ENCODE measurements around the gene FRAT2. TPM values are rescaled to one million over a fixed set of nuclear protein-coding genes. Genes with fewer than 3 reads are reported as not detected.

The FRAT2 gene
- total and polyA plus RNA-seq, 2 of the 13 experiments (the other 11 are each of a cell fraction or from before 2014, with no cell fraction given): 7.2 to 14.1 TPM

DNA sequence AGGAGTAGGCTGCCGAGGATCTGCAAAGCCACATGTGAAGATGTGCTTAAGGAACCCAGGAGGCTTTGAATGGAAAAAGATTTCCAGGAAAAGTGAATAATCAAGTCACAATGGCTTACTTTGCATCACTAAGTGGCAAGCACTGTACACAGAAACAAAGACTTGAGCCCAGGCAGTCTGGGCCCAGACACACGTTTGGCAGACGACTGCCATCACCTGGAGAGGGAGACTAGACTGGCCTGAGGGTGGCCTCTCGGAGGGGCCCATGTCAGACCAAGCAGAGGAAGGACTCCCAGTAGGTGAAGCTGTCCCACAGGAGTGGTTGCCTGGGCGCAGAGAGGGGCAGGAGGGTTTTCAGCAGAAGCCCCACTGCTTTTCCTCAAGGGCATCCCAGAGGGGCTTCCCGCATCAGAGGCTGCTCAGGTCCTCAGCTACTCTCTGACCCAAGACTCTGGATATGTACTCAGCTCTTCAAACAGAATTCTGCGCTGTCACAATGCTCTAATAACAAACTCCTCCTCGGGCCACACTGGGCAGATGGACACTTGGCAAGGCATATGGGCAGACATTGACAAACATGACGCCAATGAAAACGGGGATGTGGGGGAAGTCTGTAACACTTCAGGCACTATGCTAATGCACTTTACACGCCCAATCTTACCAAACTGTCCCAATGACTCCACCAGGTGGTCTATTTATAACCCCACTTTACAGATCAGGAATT lies 27.9 kb upstream of the FRAT2 start:
- Histone ChIP-seq H3K4me3 (replicated peaks in 1 of 3; ENCODE audit: insufficient read depth in 1 of 3, low read depth in 2 of 3, low read length in 3 of 3) (no peak overlapping the region), H3K79me2 (ENCODE audit: insufficient read depth, low read length) (no peaks in the 10 kb centered on the region), H3K9me3 (ENCODE audit: low read length) (no peaks in the 10 kb centered on the region), H3K36me3 (replicated peaks in 1 of 2; ENCODE audit: control insufficient read depth in 1 of 2, insufficient read depth in 2 of 2, low read length in 2 of 2) (peaks cover 35 to 72% of the 10 kb centered on the region in 2 experiments), H3K9ac (ENCODE audit: insufficient read depth, low read depth, low read length) (no peak overlapping the region), H3K4me1 (ENCODE audit: insufficient read depth, low read length) (no peaks in the 10 kb centered on the region), H2AFZ (ENCODE audit: low read length) (no peak overlapping the region), H3K27me3 (ENCODE audit: control insufficient read depth in 1 of 2, insufficient read depth in 2 of 2, low read length in 2 of 2) (no peaks in the 10 kb centered on the region), H3K27ac (ENCODE audit: extremely low read length, insufficient read depth, low read length) (no peak overlapping the region), H3K4me2 (ENCODE audit: low read depth, low read length) (no peak overlapping the region), H4K20me1 (ENCODE audit: insufficient read depth, low read length) (no peaks in the 10 kb centered on the region)
- DNase-seq (ENCODE audit: low spot score): no peak
- in situ Hi-C loops (cut with HindIII; ENCODE audit: extremely low pct_ligation_motif_present, low pct_unique_long_range_greater_than_20kb) (no loop called here), intact Hi-C loops (cut with micrococcal nuclease; ENCODE audit: unreplicated experiment) (no loop called here)
- TF ChIP-seq TARDBP (CRISPR knock-in tag; IDR thresholded peaks at IDR 0.05) (no peak), REXO4 (CRISPR knock-in tag; IDR thresholded peaks at IDR 0.05; ENCODE audit: borderline replicate concordance) (no peak), ZNF850 (CRISPR knock-in tag; conservative IDR thresholded peaks at IDR 0.05) (no peak), ZNF460 (CRISPR knock-in tag; IDR thresholded peaks at IDR 0.05; ENCODE audit: borderline replicate concordance) (no peak), RNF219 (CRISPR knock-in tag; IDR thresholded peaks at IDR 0.05) (no peak), ZNF225 (CRISPR knock-in tag; IDR thresholded peaks at IDR 0.05) (no peak), ZFP36 (IDR thresholded peaks at IDR 0.05; ENCODE audit: borderline replicate concordance, low read depth, low read length, partially characterized antibody) (no peak), ZNF678 (CRISPR knock-in tag; IDR thresholded peaks at IDR 0.05) (no peak), ZNF7 (CRISPR knock-in tag; IDR thresholded peaks at IDR 0.05) (no peak), NONO (IDR thresholded peaks at IDR 0.05) (no peak), NONO (CRISPR knock-in tag; conservative IDR thresholded peaks at IDR 0.05) (no peak), MTF1 (CRISPR knock-in tag; IDR thresholded peaks at IDR 0.05) (no peak), HBP1 (CRISPR knock-in tag; IDR thresholded peaks at IDR 0.05; ENCODE audit: low read depth) (no peak)
- TF ChIP-seq, protein P1, sequence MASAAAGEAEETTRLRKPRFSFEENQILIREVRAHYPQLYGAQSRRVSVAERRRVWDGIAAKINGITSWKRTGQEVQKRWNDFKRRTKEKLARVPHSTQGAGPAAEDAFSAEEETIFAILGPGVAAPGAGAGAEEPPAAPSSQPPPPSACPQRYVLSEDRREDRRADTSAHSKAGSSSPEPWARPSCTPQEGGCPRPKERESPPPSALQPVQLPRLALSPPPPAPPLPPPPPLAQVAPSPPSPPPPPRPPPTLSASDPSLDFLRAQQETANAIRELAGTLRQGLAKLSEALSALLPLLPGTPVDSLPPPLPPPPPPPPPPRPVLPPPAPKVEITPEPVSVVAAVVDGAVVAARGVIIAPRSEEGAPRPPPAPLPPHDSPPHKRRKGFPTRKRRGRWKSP (CRISPR knock-in tag; IDR thresholded peaks at IDR 0.05): no peak
- FAIRE-seq: no peak
- ChIA-PET CTCF (ENCODE audit: low intra/inter-chr PET ratio, low total read pairs) (no interaction called here), POLR2A (interaction anchor here (1.6 kb wide), 1 partner anchor 39 kb away, joined by 4 read pairs; the partner anchor contains the start of gene RRP12)
- no TSS peak for BruUV-seq (replicated peaks)
- WGBS (ENCODE audit: low lambda C conversion rate): 87% methylated on average over 7 of the region's 11 CpGs
- ATAC-seq: no peak
